Anterior cingulate cortex (tissue), 58 donors: ENCODE measurements around the gene PCSK2.

Experiments used
- DNase-seq, 58 donors: peaks; one replicate each; lab custom pipeline; 2025; lab: John Stamatoyannopoulos, UW

PCSK2 gene

DNA sequence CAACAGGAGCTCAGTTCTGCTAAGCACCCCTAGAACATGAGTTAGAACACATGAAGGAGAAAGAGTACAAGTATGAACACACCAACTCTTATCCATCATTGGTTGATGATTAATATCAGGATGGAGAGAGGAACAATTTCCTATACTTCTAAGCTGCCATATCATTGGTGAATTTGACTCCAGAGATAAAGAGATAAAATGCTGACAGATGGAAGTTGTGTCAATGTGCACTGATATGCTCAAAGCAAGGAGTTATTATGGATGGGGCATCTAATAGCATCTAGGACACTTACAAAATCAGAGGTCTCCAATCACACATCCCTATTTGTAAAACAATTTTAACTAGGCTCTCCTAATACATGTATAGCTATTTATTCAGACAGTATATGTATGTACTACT, 159.0 kb downstream of the PCSK2 start:
- DNase-seq, result no peak

DNA sequence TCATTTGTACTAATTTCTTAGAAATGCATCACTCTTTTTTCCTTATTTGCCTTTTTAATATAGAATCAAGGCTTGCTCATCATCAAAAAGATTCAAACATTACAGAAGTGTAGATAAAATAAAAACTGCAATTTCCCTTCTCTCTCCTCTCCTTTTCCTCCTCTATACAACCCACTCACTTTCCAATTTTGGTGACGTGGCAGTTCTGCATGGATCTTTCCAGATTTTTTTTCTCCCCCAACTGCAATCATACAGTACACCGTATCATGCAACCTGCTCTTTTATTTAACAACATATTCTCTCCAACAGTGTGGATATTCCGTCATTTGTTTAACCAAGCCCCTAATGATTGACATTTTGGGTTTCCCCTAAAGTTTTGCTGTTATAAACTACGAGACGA, 163.8 kb downstream of the PCSK2 start:
- DNase-seq, result no peak

DNA sequence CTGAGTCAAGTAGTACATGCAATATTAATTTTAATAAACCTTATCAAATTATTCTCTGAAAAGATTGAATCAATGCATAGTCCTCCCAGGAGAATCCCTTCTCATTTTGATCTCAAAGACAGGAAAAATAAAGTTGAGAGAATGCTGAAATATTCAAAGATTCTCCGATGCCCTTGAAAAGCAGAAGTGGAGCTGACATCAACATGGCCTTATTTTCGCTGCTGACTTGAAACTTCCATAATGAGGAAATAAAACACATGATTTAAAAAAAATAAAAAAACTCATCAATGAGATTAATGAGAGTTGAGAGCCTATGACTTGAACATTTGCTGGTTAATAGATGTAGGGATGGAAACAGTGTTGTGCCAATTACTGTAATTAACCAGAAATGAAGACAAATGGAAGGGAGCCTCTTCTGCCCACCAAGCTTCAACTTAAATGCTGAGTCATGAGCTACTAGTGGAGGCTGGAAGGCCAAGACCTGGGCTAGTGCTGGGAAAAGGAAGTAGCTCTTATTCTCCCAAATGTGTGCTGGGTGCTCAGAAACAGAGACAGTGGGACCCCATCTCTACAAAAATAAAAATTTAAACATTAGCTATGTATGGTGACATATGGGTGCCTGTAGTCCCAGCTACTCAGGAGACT, 164.4 kb downstream of the PCSK2 start:
- DNase-seq, result no peak

DNA sequence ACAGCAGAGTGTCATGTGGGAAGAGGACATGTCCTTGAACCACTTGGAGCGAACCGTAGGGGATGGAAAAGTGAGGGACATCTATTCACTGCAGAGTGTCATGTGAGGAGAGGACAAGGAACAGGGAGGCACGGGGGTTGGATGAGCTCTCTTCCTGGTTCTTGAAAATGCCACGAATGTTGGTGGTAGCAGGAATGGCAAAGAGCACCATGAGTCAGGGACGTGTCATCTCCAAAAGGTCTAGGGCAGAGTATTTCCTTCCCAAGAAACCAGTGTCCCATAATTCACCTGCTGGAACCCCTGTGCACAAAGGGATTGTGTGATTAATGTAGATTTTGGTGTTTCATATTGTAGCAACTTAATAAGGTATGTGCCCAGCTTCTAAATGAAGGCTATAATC, 167.6 kb downstream of the PCSK2 start:
- DNase-seq, result no peak

DNA sequence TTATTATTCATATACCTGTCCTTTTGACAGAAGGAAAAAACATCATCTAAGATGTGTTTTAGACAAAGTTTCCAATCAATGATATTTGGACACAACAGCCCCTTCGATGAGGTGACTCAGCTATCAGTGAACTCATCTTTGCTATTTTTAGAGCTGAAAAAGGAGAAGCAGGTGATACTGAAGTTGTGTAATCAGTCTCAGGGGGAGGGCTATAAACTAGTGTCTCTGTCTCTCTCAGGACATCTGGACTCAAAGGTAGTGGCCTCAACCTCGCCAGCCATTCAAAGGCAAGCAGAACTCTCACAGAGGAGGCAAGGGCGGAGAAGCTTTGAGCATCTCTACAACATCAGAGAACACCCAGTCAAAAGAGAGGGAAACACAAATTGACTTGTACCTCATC, 168.9 kb downstream of the PCSK2 start:
- no peak for DNase-seq

DNA sequence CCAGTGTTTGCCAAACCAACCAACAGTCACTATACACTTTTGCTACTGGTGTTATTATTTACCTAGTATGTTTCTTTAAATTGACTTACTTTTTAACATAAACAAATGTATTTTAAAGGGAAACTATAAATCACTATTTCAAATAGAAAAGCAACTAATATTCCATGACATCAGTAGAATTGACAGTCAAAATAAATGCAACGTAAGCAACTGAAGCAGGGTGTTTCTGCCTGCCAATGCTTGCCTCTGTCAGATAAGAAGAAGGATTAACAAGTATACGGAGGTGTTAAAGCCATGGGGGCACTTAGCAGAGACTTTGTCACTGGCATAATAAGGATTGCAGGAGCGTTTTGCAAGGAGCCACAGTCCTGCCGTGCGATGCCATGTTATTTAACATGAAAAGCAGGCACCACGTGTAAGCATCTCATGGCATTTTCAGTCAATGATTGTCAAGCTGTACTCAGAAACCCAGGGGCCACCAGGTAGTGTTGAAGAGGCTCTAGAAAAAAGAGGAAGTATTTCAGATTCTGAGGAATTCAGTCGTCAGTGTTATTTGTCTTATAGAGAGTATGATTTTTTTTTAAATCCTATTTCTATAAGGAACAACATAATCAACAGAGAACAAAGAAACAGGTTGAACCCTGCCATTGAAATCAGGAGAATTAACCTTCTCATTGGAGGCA, 172.6 kb downstream of the PCSK2 start:
- DNase-seq, result no peak

DNA sequence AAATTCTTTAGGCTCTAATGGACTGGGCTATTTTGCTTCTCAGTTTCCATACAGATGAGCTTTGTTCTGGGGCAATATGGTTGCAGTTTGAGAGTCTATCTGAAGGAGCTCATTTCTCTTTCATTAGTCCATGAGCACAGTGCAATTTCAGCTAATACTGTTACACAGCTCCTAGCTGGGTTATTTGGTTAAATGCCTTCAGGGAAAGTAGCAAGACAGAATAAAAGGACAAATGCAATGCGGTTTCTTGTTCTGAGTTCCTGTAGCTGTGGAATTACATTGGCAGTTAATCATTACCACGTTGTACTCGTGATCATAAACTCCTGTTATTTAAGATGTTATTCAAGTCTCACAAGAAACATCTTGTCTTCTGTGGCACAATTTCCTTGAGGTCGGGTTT, 176.6 kb downstream of the PCSK2 start:
- no peak for DNase-seq

DNA sequence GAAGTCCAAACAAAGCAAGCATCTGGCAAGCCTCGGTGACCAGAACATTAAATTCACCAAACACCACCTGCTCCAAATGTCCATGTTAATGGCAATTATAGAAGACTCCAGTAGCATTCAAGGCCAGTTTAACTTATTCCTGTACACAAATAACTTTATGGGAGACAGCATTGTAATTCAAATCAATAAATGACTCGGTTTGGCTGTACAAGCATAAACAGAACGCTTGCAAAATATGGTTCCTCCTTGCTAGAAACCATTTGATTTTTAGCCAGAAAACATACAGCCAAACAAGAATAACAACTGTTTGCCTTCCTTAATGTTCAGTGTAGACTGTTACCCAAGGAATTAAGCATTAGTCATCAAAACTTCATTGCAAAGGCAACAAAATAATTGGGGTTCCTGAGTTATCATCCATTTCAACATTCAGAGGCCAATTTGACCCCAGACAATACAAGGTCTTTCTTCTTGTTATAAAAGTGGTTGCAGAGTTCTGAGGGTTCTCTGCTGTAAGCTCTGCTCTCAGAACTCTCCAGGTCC, 179.3 kb downstream of the PCSK2 start:
- no peak for DNase-seq

DNA sequence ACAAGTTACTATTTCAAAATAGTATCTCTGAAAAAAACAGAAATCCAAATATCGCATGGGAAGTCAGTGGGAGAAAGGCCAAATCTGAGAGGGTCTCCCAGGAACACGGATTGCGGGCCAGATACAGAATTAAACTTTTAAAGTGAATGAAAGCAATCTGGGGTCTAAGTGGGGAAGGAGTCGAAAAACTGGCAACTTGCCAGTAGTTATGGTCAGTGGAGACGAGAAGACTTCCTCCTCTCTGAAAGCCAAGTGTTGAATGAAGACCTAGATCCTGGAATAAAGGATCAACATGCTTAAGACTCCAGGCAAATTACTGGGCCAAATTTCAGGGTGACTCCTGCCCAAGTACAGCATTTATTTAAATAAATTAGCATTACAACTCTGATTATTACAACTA, 180.7 kb downstream of the PCSK2 start:
- DNase-seq, result no peak

DNA sequence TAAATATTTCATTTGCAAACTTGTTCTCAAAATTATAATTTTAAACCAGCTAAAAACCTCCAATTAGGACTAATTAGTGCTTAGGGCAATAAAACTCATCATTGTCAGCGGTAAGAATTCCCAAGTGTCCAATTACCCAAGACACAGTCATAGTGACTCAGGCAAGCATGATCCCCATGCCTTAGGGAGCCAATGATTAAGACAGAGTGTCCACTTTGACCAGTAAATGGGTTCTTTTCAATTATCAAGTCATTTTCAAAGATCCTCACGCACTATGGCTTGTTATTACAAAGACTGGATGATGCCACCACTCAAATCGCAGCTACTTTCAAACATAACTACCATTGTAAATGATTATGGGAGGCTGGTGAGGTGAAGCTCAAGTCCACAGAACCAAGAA, 190.4 kb downstream of the PCSK2 start:
- no peak for DNase-seq

DNA sequence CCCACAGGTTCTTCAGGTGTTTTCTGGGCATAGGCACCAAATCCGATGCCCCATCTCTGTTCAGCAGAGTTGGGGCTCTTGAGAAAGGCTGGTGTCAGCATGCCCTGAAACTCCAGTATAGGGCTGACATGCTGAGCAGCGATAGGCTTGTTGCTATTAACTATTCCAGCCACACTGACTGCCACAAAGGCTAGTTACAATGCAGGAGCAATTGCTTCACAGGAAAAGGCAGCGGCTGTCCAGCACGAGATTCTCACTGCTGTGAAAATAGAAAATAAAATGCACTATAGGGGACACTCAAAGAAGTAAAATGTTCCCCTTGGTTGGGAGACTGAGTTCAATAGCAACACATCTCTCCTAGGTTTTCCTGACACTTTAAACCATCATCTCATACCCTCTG, 191.9 kb downstream of the PCSK2 start:
- DNase-seq, result no peak

DNA sequence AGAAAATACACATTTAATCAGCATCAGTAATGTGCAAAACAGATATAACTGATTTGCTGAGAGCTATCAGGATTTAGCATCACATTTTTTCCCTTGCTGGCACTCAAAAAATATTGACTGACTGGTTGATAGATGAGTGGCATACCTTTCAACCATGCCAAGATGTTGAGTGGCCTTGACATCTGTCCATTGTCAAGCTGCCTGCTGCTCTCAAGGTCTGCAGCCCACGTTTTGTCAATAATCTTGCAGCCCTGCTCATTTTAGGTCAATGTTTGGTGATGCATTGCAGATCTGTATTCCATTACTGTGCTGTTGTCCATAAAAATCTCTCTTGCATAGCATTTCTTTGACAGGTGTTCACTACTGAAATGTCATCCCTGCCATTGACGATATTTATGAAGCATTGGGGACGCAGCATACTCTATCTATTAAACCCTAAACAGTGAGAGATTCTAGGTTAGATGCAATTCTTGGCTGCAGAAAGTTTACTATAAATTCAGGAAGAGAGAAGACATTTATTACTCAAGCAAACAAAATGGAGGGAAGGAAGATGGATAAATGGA, 192.7 kb downstream of the PCSK2 start:
- DNase-seq, result no peak

DNA sequence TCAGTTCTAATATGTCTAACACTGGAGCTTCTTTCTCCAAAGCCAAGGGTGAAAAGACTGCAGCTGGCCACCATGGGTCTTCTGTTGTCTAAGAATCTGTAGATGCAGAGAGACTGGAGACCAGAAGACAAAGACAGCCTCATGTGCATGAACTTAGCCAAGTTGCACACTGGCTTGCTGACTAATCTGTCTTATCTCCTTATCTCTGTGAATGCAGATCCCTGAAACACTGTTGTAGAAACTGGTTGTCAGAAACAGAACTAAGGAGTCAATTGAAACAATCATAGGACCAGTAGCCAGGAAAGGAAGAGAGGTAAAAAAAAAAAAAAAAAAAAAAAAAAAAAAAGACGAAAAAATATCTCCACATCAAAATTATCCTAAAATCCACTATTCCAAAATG, 194.7 kb downstream of the PCSK2 start:
- no peak for DNase-seq

DNA sequence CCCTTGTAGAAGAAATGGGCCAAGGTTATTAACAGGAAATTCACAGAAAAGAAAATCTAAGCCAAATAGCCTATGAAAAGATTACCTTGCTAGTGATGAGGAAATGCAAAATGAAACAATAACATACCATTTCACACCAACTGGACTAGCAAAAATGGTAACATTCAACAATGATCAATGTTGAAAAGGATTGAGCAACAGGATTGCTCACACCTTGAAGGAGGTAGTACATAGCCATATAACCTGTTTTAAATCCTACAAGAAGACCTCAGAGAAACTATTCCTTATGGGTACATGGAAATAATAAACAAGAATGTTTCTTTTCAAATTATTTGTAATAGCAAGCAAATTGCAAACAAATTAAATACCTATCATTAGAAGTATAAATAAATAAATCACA, 196.9 kb downstream of the PCSK2 start:
- DNase-seq, result no peak

DNA sequence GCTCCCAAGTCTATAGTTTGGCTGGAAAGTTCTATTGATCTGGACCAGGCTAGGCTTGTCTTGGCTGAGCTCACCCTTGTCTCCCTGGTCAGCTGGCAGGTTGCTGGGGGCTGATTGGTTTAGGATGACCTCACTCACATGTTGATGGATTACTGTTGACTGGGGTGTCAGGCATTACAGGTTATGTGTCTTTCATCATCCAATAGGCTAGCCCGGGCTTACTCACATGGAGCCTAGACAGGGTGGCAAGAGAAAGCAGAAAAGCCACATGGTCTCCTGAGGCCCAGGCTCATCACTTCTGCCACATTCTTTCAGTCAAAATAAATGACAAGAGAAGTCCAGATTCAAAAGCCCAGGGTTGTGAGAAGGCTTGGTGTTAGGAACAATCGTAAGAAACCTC, 200.8 kb downstream of the PCSK2 start:
- no peak for DNase-seq

DNA sequence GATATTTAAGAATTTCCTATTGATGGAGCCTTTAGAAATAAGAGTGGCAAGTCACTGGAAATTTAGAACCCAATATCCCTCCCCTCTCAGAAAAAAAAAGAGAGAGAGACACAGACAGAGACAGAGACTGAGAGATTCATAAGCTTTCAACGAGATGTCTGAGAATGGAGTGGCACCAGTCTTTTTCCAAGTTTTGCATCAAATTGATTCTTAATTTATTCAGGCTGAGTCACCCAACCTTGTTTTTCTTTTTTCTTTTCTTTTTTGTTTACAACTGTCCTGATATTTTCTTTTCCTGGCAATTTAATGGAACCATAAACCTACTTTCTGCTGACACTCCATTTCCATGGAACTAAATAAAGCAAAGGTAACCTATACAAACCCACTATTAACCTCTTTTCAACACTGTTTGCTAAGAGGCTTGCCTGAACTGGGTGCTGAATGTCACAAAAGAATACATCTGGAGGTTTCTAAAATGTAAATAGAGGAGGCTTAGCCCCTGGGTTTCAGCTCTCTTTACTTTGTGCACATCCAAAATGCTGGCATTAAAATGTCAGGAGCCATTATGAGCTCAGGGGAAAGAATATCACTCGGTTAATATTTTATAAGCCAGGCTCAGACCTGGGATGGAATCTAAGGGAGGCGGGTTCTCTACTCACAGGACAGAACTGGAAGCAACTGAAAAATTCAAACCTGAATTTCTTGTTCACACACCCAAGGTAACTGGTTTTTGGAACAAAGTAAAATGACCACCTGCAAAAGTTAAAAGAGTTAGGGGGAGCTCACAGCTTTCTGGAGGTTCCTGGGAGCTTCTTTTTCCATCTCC, 203.5 kb downstream of the PCSK2 start:
- no peak for DNase-seq

DNA sequence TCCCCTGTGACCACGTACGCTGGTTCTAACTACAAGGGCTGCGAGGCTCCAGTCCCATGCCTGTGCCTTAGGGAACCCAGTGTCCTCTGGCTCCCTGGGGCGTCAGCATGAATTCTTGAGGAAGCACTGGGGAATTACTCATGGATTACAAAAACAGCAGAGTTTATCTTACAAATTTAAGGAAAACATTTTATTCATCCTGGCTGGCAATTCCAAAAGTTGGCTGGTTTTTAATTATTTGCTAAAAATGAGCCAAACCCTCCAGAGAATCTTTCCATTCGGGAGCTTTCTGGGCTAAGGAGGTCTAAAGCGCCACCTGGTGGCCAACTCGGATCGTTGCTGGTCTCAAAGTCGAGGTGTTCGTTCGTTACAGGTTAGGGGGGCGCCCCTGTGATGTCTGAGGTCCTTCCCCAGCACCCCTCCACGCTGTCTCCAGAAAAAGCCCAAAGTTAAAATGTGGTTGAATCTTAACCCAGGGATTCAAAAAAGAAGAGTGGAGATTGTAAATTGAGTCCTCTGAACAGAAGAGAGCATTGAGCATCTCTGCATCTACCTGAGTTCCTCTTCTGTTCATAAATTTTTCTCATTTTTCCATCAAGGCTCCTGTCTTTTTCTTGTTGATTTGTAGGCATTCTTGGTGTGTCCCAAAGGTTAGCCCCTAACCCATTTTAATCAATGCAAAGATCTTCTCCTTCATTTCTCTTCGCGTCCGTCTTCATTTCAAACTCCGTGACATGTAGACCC, 205.0 kb downstream of the PCSK2 start:
- DNase-seq, result peak in 44 of 58 donors; percentile 4 to 78 (median 32)

DNA sequence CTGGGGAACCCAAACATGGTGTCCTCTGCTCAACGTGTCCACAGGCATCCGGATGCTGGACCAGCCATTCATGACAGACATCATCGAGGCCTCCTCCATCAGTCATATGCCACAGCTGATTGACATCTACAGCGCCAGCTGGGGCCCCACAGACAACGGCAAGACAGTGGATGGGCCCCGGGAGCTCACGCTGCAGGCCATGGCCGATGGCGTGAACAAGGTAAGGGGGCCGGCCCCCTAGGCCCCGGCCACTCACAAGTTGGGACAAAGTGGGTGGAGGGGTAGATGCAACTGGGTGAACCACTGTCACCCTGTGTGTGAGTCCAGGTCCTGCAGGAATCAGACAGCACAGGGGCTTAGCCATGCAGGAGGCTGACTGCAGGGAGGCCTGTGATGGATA, 209.8 kb downstream of the PCSK2 start:
- DNase-seq, result no peak

DNA sequence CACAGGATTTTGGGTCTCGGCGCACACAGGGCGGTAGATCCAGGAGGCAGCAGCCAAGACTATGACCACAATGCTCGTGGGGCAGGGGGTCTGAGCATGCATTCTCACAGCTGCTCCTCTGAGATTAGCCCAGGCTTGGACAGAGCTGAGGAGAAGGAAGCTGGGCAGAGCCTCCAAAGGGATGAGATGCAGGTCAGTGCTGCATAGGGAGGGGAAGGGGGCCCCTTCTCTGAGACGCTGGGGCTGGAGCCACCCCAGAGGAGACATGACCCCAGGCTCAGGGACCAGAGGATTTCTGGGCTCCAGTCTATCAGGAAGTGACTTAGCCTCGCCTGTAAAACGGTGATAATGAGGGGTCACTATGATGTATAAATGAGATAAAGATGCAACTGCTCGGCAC, 210.4 kb downstream of the PCSK2 start:
- no peak for DNase-seq

DNA sequence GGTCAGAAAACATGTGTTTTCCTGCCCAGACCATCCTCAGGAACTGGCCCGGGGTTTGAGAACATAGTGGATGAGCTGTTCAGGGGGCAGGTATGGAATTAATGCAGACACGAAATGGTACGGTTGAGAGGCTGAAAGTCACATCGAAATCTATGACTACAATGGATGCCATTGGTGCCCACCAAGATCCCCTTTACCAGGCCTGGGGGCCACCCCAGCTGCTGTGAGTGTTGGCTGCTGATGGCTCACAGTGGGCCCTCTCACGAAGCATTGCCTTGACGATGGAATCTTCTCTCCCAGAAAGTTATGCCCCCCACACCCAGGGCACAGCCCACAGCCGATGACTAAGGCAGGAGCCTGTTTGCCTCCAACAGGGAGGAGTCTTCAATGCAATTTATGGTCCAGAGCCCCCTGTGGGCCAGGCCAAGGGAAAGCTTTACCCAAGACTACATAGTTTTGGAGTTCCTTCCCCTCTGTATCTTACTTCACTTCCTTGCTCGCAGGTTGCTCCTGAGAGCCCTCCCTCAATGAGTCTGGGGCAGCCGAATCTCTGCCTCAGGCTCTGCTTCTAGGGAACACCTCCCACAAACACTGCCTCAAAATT, 211.7 kb downstream of the PCSK2 start:
- no peak for DNase-seq
